ENCODE measurements around the gene GNAI1.

GNAI1 gene

DNA sequence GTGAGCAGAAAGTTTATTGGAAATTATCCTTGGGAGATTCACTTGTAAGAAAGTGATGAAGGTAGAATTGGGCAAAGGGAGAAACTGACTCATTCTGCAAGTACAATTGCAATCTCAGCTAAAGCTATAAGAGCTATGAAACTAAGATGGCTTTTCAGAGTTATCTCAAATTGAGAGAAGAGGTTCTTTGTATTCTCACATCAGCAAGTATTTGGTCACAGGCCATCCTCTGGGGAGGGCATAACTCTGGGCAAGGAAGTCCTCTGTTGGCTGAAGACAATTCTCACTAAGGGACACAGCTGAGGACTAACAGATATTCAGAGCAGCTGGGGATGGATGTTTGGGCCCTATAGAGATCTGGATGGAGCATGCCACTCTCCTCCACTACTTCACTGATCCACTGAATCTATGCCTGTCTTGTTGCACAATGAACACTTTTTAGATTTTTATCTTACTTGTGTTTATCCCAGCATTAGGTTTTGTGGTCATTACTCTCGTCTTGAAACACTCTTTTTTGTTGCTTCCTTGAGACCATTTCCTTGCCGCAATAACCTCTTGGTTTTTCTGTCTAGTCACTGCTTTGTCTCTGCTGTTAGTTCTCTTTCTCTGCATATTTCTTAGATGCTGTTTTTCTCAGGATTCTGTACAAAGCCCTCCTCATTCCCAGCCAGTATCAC lies 115.1 kb downstream of the GNAI1 start:
- no peak for DNase-seq (ENCODE audit: low spot score)
- TF ChIP-seq, protein P1, sequence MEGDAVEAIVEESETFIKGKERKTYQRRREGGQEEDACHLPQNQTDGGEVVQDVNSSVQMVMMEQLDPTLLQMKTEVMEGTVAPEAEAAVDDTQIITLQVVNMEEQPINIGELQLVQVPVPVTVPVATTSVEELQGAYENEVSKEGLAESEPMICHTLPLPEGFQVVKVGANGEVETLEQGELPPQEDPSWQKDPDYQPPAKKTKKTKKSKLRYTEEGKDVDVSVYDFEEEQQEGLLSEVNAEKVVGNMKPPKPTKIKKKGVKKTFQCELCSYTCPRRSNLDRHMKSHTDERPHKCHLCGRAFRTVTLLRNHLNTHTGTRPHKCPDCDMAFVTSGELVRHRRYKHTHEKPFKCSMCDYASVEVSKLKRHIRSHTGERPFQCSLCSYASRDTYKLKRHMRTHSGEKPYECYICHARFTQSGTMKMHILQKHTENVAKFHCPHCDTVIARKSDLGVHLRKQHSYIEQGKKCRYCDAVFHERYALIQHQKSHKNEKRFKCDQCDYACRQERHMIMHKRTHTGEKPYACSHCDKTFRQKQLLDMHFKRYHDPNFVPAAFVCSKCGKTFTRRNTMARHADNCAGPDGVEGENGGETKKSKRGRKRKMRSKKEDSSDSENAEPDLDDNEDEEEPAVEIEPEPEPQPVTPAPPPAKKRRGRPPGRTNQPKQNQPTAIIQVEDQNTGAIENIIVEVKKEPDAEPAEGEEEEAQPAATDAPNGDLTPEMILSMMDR (IDR thresholded peaks at IDR 0.05; ENCODE audit: extremely low read depth, missing control alignments): no peak

DNA sequence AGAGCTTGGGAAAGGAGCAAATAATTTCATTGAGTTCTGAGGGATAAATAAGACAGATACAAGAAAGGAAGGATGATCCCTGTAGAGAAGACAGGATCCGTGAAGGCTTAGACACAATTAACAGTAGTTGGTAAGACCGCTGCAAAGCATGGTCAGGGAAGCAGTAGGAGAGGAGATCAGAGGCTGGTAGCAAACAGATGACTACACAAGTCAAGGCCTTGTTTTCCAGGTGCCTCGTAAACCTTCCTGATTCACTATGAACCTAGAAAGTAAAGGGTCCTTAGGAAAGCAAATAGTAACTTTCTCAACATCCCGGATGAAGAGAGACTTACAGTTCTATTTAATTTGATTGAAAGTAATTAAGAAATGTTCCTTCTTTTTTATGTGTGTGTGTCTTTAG lies 118.6 kb downstream of the GNAI1 start:
- TF ChIP-seq, protein P1 (IDR thresholded peaks at IDR 0.05; ENCODE audit: extremely low read depth, missing control alignments): no peak
- DNase-seq (ENCODE audit: low spot score): no peak

DNA sequence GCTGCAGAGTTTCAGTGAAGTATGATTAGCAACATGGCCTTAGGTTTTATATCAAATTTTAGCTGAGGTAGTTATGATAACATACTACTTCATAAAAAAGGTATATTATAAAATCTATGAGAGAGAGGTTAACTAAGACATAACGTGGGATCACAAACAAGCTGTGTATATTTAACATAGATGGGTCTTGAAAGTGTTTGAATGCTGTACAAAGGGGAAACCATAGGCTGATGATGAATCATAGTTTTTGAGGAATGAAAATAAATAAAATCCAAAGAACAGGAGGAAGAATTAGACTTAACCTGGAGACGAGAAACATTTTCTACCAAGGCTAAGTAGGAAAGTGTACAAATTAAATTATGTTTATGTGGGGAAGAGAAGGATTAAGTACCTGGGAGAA lies 119.0 kb downstream of the GNAI1 start:
- no peak for DNase-seq (ENCODE audit: low spot score)
- TF ChIP-seq, protein P1 (IDR thresholded peaks at IDR 0.05; ENCODE audit: extremely low read depth, missing control alignments): no peak

DNA sequence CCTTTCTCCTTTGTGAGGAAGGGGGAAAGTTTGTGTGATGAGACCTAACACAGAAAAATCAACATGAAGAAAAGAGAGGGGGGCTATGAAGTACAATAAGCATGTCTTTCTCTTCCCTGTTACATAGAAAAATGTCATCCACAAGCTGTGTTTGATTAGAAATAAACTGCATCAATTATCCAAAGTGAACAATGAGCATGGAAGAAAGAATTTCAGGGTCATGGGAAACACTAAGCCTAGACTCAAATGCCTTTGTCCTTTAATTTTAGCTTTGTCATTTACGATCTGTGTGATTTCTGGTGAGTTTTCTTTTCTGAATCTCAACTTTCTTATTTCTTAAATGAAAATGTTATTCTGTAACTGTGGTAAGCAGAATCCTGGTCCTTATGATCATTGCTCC lies 121.0 kb downstream of the GNAI1 start:
- no peak for DNase-seq (ENCODE audit: low spot score)
- TF ChIP-seq, protein P1 (IDR thresholded peaks at IDR 0.05; ENCODE audit: extremely low read depth, missing control alignments): no peak

DNA sequence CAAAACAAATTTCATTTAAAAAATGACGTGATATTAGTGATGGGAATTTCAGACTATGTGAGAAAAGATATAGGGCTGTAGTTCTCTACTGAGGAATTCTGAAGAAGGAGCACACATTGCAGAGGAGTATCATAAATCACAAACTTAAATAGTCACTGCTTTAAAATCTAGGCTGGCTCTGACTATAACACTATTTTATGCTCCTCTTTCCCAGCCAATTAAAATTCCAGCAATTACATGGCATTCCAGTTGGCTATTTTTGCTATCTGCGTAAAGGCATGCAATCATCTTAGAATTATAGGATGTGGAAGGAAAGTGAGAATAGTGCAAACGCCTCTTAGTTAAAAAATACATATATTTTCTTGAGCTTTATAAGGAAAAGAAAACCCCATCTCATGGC lies 123.1 kb downstream of the GNAI1 start:
- no peak for DNase-seq (ENCODE audit: low spot score)
- TF ChIP-seq, protein P1 (IDR thresholded peaks at IDR 0.05; ENCODE audit: extremely low read depth, missing control alignments): no peak

DNA sequence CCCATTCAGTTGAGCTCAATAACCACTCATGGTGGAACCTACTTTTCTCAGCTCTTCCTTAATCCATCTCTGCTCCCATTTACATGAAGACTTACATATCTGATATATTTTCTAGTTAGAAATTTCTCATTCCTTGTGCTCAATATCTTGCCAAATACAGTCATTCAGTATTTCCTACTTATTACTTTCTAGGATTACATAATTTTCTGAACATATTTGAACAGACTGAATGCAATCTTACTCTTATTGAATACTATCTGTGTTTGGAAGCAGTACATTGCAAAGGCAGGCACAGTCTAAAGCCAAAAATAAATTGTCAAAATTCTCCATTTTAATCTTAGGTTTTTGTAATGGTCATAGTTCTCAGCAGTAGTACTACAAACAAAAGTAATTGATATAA lies 126.0 kb downstream of the GNAI1 start:
- TF ChIP-seq, protein P1 (IDR thresholded peaks at IDR 0.05; ENCODE audit: extremely low read depth, missing control alignments): no peak
- DNase-seq (ENCODE audit: low spot score): no peak

DNA sequence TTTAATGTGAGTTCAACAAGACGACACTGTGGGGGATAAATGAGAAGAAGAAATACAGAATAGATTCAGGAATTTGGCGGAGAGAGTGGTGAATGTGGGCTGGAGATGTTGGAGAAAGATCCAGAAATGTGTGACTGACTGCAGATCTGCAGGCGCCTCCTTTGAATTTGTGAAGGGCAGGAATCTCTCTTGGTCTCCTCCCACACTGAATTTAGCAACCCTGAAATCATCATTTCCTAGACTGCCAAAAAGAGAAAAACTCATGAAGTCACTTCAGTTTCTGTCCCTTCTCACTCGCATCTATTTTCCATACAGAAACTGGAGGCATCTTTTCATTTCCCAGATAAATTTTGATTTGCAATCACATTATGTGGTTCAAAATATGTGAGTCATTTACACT lies 128.7 kb downstream of the GNAI1 start:
- TF ChIP-seq, protein P1 (IDR thresholded peaks at IDR 0.05; ENCODE audit: extremely low read depth, missing control alignments): no peak
- no peak for DNase-seq (ENCODE audit: low spot score)

Measured in GM20000 (cell line).